B cell (primary cell): ENCODE measurements around the gene TIMELESS. TPM values are rescaled to one million over a fixed set of nuclear protein-coding genes. Genes with fewer than 3 reads are reported as not detected.

Experiments
- ATAC-seq: fragments of 200-7000 bp; cut with Tn5 transposase; one replicate; pipeline ENCODE4 v1.10.0; 2021; ENCODE audit warnings: low read depth, mild to moderate bottlenecking, moderate number of reproducible peaks, moderate library complexity
- CTCF ChIA-PET: fragments of 350-600 bp; sonication (Branson Sonifier 250); formaldehyde crosslinking; loops from one replicate; lab custom pipeline; 2021; ENCODE audit warnings: antibody characterized with exemption, inconsistent platforms; lab: Charles Lee
- POLR2A ChIA-PET: fragments of 350-600 bp; sonication (Branson Sonifier 250); formaldehyde crosslinking; loops from one replicate; lab custom pipeline; 2021; ENCODE audit warnings: antibody characterized with exemption; lab: Charles Lee
- DNase-seq: peaks from one replicate; pipeline ENCODE4 v3.0.0; 2013
- H2AFZ ChIP-seq: 2 replicates; pipeline ENCODE4 v1.6.1; 2012; ENCODE audit warnings: mild to moderate bottlenecking, low read depth, low read length; ENCODE audit not compliant: insufficient read depth, poor library complexity, severe bottlenecking
- H3K27ac ChIP-seq, 2 donors: 1 replicate in 1 of 2; 2 replicates in 1 of 2; pipeline ENCODE4 v1.5.1; 2012 to 2013; ENCODE audit warnings: low read length in 2 of 2, mild to moderate bottlenecking in 2 of 2, moderate library complexity in 1 of 2
- H3K27me3 ChIP-seq, 4 experiments: fragments of 200-600 bp in 1 of 4; sonication (generic) in 1 of 4; replicated peaks in 1 of 4; 1 replicate in 2 of 4; 2 replicates in 2 of 4; pipeline versions ENCODE4 v1.6.1 to v1.7.0; 2013 to 2016; ENCODE audit warnings: low read length in 3 of 4, mild to moderate bottlenecking in 2 of 4, mixed read lengths in 1 of 4, moderate library complexity in 1 of 4; ENCODE audit not compliant: insufficient read depth in 4 of 4, control insufficient read depth in 3 of 4; ENCODE audit errors: control extremely low read depth in 1 of 4
- H3K36me3 ChIP-seq, 2 experiments: replicated peaks in 1 of 2; 1 replicate in 1 of 2; 2 replicates in 1 of 2; pipeline versions ENCODE4 v1.6.1 to v1.7.1; 2013; ENCODE audit warnings: low read length in 1 of 2; ENCODE audit not compliant: insufficient read depth in 2 of 2, control insufficient read depth in 1 of 2; ENCODE audit errors: control extremely low read depth in 1 of 2, extremely low read depth in 1 of 2
- H3K4me1 ChIP-seq, 2 donors: fragments of 200-600 bp in 1 of 2; sonication (generic) in 1 of 2; 1 replicate in 1 of 2; 2 replicates in 1 of 2; pipeline versions ENCODE4 v1.5.1 to v1.6.1; 2013 to 2017; ENCODE audit warnings: low read length in 2 of 2; ENCODE audit not compliant: control insufficient read depth in 2 of 2, insufficient read depth in 2 of 2
- H3K4me2 ChIP-seq: replicated peaks from 2 replicates; pipeline ENCODE3; 2012; ENCODE audit warnings: mild to moderate bottlenecking, low read depth, low read length; ENCODE audit not compliant: poor library complexity, severe bottlenecking
- H3K4me3 ChIP-seq, 5 experiments: fragments of 200-600 bp in 1 of 5; sonication (generic) in 1 of 5; 1 replicate in 3 of 5; 2 replicates in 2 of 5; pipeline versions ENCODE4 v1.5.1 to v1.7.0; 2011 to 2016; ENCODE audit warnings: low read length in 4 of 5, mild to moderate bottlenecking in 4 of 5, low read depth in 2 of 5, control low read depth in 1 of 5, moderate library complexity in 1 of 5; ENCODE audit not compliant: insufficient read depth in 1 of 5; ENCODE audit errors: control extremely low read depth in 1 of 5, extremely low read depth in 1 of 5
- H3K79me2 ChIP-seq: fragments of 200-600 bp; sonication (generic); one replicate; pipeline ENCODE4 v1.6.0; 2016; ENCODE audit warnings: low read length; ENCODE audit not compliant: control insufficient read depth, insufficient read depth
- H3K9ac ChIP-seq: fragments of 200-600 bp; sonication (generic); 2 replicates; pipeline ENCODE4 v1.6.1; 2017; ENCODE audit warnings: mild to moderate bottlenecking, low read length, moderate library complexity
- H3K9me3 ChIP-seq, 3 donors: one replicate each; pipeline versions ENCODE4 v1.6.1 to v1.7.1; 2013; ENCODE audit warnings: low read length in 2 of 3; ENCODE audit not compliant: control insufficient read depth in 2 of 3, insufficient read depth in 1 of 3; ENCODE audit errors: control extremely low read depth in 1 of 3
- H4K20me1 ChIP-seq: 2 replicates; pipeline ENCODE4 v1.6.0; 2012; ENCODE audit warnings: mild to moderate bottlenecking, low read length; ENCODE audit not compliant: insufficient read depth, control insufficient read depth, poor library complexity, severe bottlenecking
- H3K27ac Mint-ChIP-seq: one replicate; pipeline ENCODE4 v1.8.0; 2021; ENCODE audit warnings: mixed read lengths
- H3K27me3 Mint-ChIP-seq: one replicate; pipeline ENCODE4 v1.8.0; 2021; ENCODE audit warnings: mixed read lengths
- H3K4me1 Mint-ChIP-seq: one replicate; pipeline ENCODE4 v1.8.0; 2021; ENCODE audit warnings: mixed read lengths
- H3K4me3 Mint-ChIP-seq: one replicate; pipeline ENCODE4 v1.8.0; 2021; ENCODE audit warnings: mixed read lengths
- H3K9me3 Mint-ChIP-seq: one replicate; pipeline ENCODE4 v1.8.0; 2022; ENCODE audit warnings: mixed read lengths; ENCODE audit not compliant: insufficient read depth
- CTCF ChIP-seq: fragments of 200-600 bp; IDR thresholded peaks from one replicate; pipeline ENCODE4 v1.8.0; 2022; ENCODE audit warnings: antibody characterized with exemption, mild to moderate bottlenecking
- EZH2 ChIP-seq: IDR thresholded peaks from 2 replicates; pipeline ENCODE4 v1.6.1; 2012; ENCODE audit warnings: borderline replicate concordance, low read depth, mild to moderate bottlenecking, moderate library complexity, low read length; ENCODE audit not compliant: insufficient read depth, poor library complexity, severe bottlenecking
- WGBS: methylation state at CpG from one replicate; pipeline ENCODE4 v1.1.5; 2013; ENCODE audit warnings: missing lambda C conversion rate; ENCODE audit not compliant: insufficient coverage; 5-methylcytosine and 5-hydroxymethylcytosine counted together
- intact Hi-C: fragments of 100-400 bp; cut with micrococcal nuclease; formaldehyde crosslinking; loops from one replicate; pipeline ENCODE4 v1.10.0; 2022
- polyA plus RNA-seq: library from polyadenylated mRNA; depleted of rRNA; stranded (reverse); fragments of >200 nt; gene quantifications from 2 replicates; pipeline ENCODE4 v1.2.3, GENCODE V29; 2012
- total RNA-seq, 2 donors: library from RNA; stranded (reverse); fragments of 120-200 nt in 1 of 2; gene quantifications; 1 replicate in 1 of 2; 2 replicates in 1 of 2; pipeline versions ENCODE4 v1.2.3 to v1.2.4, GENCODE V29; 2013 to 2022

The TIMELESS gene
- total and polyA plus RNA-seq, 2 donors (not counting 1 experiment from before 2014, with no cell fraction given), result 17.2 to 44.4 TPM

GRCh38 chr12:56375598-56376434, 73.4 kb downstream of the TIMELESS start:
- Histone ChIP-seq H3K4me2 (peak overlapping the region; percentile 72), H2AFZ (peak overlapping the region; percentile 52), H3K27ac (peak overlapping the region; percentile 75 to 80), H4K20me1 (no peaks in the 10 kb centered on the region), H3K27me3 (no peaks in the 10 kb centered on the region), H3K9me3 (peaks cover 0 to 12% (median 10%) of the 10 kb centered on the region in 3 donors), H3K4me3 (peak overlapping the region in 2 of 5 experiments; percentile 29 to 44), H3K9ac (peak overlapping the region; percentile 39), H3K4me1 (peaks cover 49 to 64% of the 10 kb centered on the region in 2 donors), H3K79me2 (no peaks in the 10 kb centered on the region), H3K36me3 (no peaks in the 10 kb centered on the region)
- TF ChIP-seq EZH2 (no peak), CTCF (no peak)
- peak overlapping the region; percentile 96 for H3K27ac Mint-ChIP-seq
- 25% methylated on average over 3 of the region's 11 CpGs for WGBS
- peaks cover 47% of the 10 kb centered on the region for H3K4me1 Mint-ChIP-seq
- no peaks in the 10 kb centered on the region for H3K27me3 Mint-ChIP-seq
- intact Hi-C loops, result loop anchor here (1.0 to 5.0 kb wide), 4 partner anchors 16 to 86 kb away; partner anchors contain the start of genes IL23A, STAT2 and TIMELESS
- POLR2A ChIA-PET, result interaction anchor here (0.5 to 1.9 kb wide), 5 partner anchors 15 to 663 kb away, joined by 3 to 19 read pairs (median 5); partner anchors contain the start of gene STAT2
- peak; percentile 90 for ATAC-seq
- H3K9me3 Mint-ChIP-seq, result no peaks in the 10 kb centered on the region
- peak; percentile 87 for DNase-seq
- peak overlapping the region; percentile 76 for H3K4me3 Mint-ChIP-seq
- CTCF ChIA-PET, result interaction anchor here (0.7 to 1.7 kb wide), 11 partner anchors 16 to 656 kb away, joined by 3 to 14 read pairs (median 3); partner anchors contain the start of genes CNPY2, IL23A, SMARCC2 and SPRYD4
